Activated CD4-positive, alpha-beta T cell treated with anti-CD3 and anti-CD28 coated beads, Interleukin-2, amount 50 U/mL, for 24 hours (primary cell): ENCODE data around the gene CAD.
"Not testable (repeated sequence)": the region's sequence is repeated elsewhere in the genome, so short reads cannot be mapped to it uniquely, and the experiment has no call there.

Experiments used
- DNase-seq, 2 donors: peaks; one replicate each; pipeline ENCODE4 v3.0.0-alpha.2; 2020; ENCODE audit warnings: low read depth in 1 of 2, low spot score in 1 of 2

Gene CAD

GRCh38 chr2:27217173-27218121, at the start of gene CAD:
Gene CAD (plus strand): TSS chr2:27217369. CDS start chr2:27217552, 183 bp downstream.
- peak; percentile 74 to 79 for DNase-seq

- no peak for DNase-seq
Measured at GRCh38 chr2:27170581-27171337, 46.4 kb upstream of the CAD start.

- DNase-seq = no peak
Measured at GRCh38 chr2:27171351-27171848, 45.8 kb upstream of the CAD start.

- DNase-seq = no peak
Measured at GRCh38 chr2:27174638-27175037, 42.5 kb upstream of the CAD start.

- no peak for DNase-seq
Measured at GRCh38 chr2:27175330-27175729, 41.8 kb upstream of the CAD start.

- not testable (repeated sequence) for DNase-seq
Measured at GRCh38 chr2:27175781-27176180, 41.4 kb upstream of the CAD start.

GRCh38 chr2:27177441-27178351, 39.5 kb upstream of the CAD start:
- no peak for DNase-seq

- DNase-seq = no peak
Measured at GRCh38 chr2:27178469-27178868, 38.7 kb upstream of the CAD start.

- no peak for DNase-seq
Measured at GRCh38 chr2:27179344-27180000, 37.7 kb upstream of the CAD start.

GRCh38 chr2:27182346-27182745, 34.8 kb upstream of the CAD start:
- DNase-seq = no peak

GRCh38 chr2:27184115-27184514, 33.1 kb upstream of the CAD start:
- no peak for DNase-seq

GRCh38 chr2:27185331-27186026, 31.7 kb upstream of the CAD start:
- DNase-seq = no peak

GRCh38 chr2:27186613-27187345, 30.4 kb upstream of the CAD start:
- no peak for DNase-seq

GRCh38 chr2:27189989-27190388, 27.2 kb upstream of the CAD start:
- DNase-seq = no peak

GRCh38 chr2:27191070-27191829, 25.9 kb upstream of the CAD start:
- DNase-seq = no peak

- DNase-seq = no peak
Measured at GRCh38 chr2:27194538-27195354, 22.4 kb upstream of the CAD start.

GRCh38 chr2:27195799-27196198, 21.4 kb upstream of the CAD start:
- not testable (repeated sequence) for DNase-seq
